Measurements from ENCODE around the gene ARID4B.
A peak's percentile ranks its signal among the peaks of the same experiment; 100 is the strongest.
"Not testable (repeated sequence)": the region's sequence is repeated elsewhere in the genome, so short reads cannot be mapped to it uniquely, and the experiment has no call there.

The ARID4B gene

GRCh38 chr1:235327559-235328270 lies at the start of gene ARID4B:
TSS of gene ARID4B (minus strand) at chr1:235328179. CDS start at chr1:235326919, 1,260 bp downstream.
- no peak for DNase-seq (ENCODE audit: low read depth in 2 of 2, low spot score in 1 of 2)

- DNase-seq (ENCODE audit: low read depth in 2 of 2, low spot score in 1 of 2), result no peak
These were observed 48.1 kb upstream of the ARID4B start for GRCh38 chr1:235375919-235376605.

GRCh38 chr1:235369802-235370201 lies 41.8 kb upstream of the ARID4B start:
- DNase-seq (ENCODE audit: low read depth in 2 of 2, low spot score in 1 of 2), result no peak

GRCh38 chr1:235368428-235368827 lies 40.4 kb upstream of the ARID4B start:
- no peak for DNase-seq (ENCODE audit: low read depth in 2 of 2, low spot score in 1 of 2)

- peak; percentile 58 to 73 for DNase-seq (ENCODE audit: low read depth in 2 of 2, low spot score in 1 of 2)
These were observed 39.3 kb upstream of the ARID4B start, which contains the start of gene TBCE for GRCh38 chr1:235367000-235367908. TSS of gene TBCE (plus strand) at chr1:235367427. CDS start at chr1:235380050, 12,623 bp downstream.

- no peak for DNase-seq (ENCODE audit: low read depth in 2 of 2, low spot score in 1 of 2)
These were observed 38.3 kb upstream of the ARID4B start for GRCh38 chr1:235366286-235366685.

GRCh38 chr1:235364189-235364588 lies 36.2 kb upstream of the ARID4B start:
- DNase-seq (ENCODE audit: low read depth in 2 of 2, low spot score in 1 of 2), result not testable (repeated sequence)

GRCh38 chr1:235358899-235359298 lies 30.9 kb upstream of the ARID4B start:
- no peak for DNase-seq (ENCODE audit: low read depth in 2 of 2, low spot score in 1 of 2)

GRCh38 chr1:235357485-235358373 lies 29.8 kb upstream of the ARID4B start:
- DNase-seq (ENCODE audit: low read depth in 2 of 2, low spot score in 1 of 2), result no peak

- DNase-seq (ENCODE audit: low read depth in 2 of 2, low spot score in 1 of 2), result no peak
These were observed 23.9 kb upstream of the ARID4B start for GRCh38 chr1:235351898-235352297.

GRCh38 chr1:235351441-235351840 lies 23.5 kb upstream of the ARID4B start:
- no peak for DNase-seq (ENCODE audit: low read depth in 2 of 2, low spot score in 1 of 2)

GRCh38 chr1:235343726-235344125 lies 15.7 kb upstream of the ARID4B start:
- DNase-seq (ENCODE audit: low read depth in 2 of 2, low spot score in 1 of 2), result no peak

GRCh38 chr1:235342471-235342870 lies 14.5 kb upstream of the ARID4B start:
- DNase-seq (ENCODE audit: low read depth in 2 of 2, low spot score in 1 of 2), result no peak

GRCh38 chr1:235342039-235342438 lies 14.1 kb upstream of the ARID4B start:
- DNase-seq (ENCODE audit: low read depth in 2 of 2, low spot score in 1 of 2), result no peak

- DNase-seq (ENCODE audit: low read depth in 2 of 2, low spot score in 1 of 2), result no peak
These were observed 13.4 kb upstream of the ARID4B start for GRCh38 chr1:235341334-235341733.

GRCh38 chr1:235339746-235340145 lies 11.8 kb upstream of the ARID4B start:
- DNase-seq (ENCODE audit: low read depth in 2 of 2, low spot score in 1 of 2), result no peak

GRCh38 chr1:235336903-235337302 lies 8.9 kb upstream of the ARID4B start:
- DNase-seq (ENCODE audit: low read depth in 2 of 2, low spot score in 1 of 2), result no peak

- DNase-seq (ENCODE audit: low read depth in 2 of 2, low spot score in 1 of 2), result no peak
These were observed 3.4 kb upstream of the ARID4B start for GRCh38 chr1:235331401-235331800.

- no peak for DNase-seq (ENCODE audit: low read depth in 2 of 2, low spot score in 1 of 2)
These were observed 2.9 kb upstream of the ARID4B start for GRCh38 chr1:235330918-235331285.

- DNase-seq (ENCODE audit: low read depth in 2 of 2, low spot score in 1 of 2), result peak; percentile 18 to 24
These were observed 1.3 kb upstream of the ARID4B start for GRCh38 chr1:235329139-235329902.

All from stimulated activated CD8-positive, alpha-beta memory T cell treated with anti-CD3 and anti-CD28 coated beads, Interleukin-4, amount 100 ng/mL, for 4 hours (primary cell).